ENCODE results near the gene ANKRD29.

Gene ANKRD29

GRCh38 chr18:23552505-23552904 is 110.2 kb downstream of the ANKRD29 start:
- FAIRE-seq, result no peak

GRCh38 chr18:23551978-23552377 is 110.7 kb downstream of the ANKRD29 start:
- no peak for FAIRE-seq

GRCh38 chr18:23550898-23551297 is 111.8 kb downstream of the ANKRD29 start:
- no peak for FAIRE-seq
